Posterior vena cava (tissue), 2 donors: Measurements from ENCODE around the gene ADGRB3. TPM values are rescaled to one million over a fixed set of nuclear protein-coding genes. Genes with fewer than 3 reads are reported as not detected.
"Not testable (repeated sequence)": the region's sequence is repeated elsewhere in the genome, so short reads cannot be mapped to it uniquely, and the experiment has no call there.

Source experiments
- DNase-seq: peaks from one replicate; pipeline ENCODE4 v3.0.0-alpha.2; 2020; ENCODE audit warnings: low spot score
- intact Hi-C, 2 donors: fragments of 100-400 bp; cut with DNase I; formaldehyde crosslinking; loops; one replicate each; pipeline versions ENCODE4 v1.14.1 to v1.14.2; 2022 to 2023
- total RNA-seq, 2 donors: library from RNA; stranded (reverse); fragmentation: NEBNext Ultra II Directional; extraction: Animal tissue kit (Norgen Biotek cat#: 25700); gene quantifications; one replicate each; pipeline ENCODE4 v1.2.1, GENCODE V29; 2021
- donor health status: DM: yes; HTN: yes; CAD: no.
- donor health status: DM: yes; HTN: yes; CAD: no.

ADGRB3 gene
- total RNA-seq, 2 donors from 2014 or later = 2.0 to 5.9 TPM

DNA sequence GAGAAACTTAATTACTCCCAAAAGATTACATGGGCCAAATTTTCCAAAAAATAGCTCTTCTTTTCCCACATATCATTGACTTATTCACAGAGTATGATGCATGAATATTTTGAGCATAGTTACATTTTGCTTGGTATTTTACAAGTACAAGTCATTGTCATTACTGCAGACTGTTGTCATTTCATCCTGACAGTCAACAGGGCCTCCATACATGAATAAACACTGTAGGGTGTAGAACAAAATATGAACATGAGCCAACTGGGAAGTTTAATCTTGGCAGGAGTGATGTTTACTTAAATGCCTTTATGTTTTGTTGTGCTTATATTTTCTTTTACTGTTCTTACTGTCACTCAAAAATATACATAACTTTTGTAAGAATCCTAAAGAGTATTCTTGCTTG is 340.7 kb downstream of the ADGRB3 start:
- intact Hi-C loops = no loop called here
- no peak for DNase-seq

DNA sequence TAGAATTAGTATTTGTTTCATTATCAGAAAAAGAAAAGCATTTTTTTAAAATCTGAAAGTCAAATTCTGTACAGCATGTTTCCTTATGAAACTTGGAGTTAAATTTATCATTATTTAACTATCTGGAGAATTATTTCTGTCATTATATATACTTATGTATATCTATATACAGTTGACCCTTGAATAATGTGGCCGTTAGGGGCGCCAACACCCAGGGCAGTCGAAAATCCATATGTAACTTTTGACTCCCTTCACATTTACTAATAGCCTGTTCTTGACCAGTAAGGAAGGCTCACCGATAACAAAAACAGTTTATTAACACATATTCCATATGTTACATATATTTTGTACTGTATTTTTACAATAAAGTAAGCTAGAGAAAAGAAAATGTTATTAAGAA is 341.2 kb downstream of the ADGRB3 start:
- intact Hi-C loops = no loop called here

DNA sequence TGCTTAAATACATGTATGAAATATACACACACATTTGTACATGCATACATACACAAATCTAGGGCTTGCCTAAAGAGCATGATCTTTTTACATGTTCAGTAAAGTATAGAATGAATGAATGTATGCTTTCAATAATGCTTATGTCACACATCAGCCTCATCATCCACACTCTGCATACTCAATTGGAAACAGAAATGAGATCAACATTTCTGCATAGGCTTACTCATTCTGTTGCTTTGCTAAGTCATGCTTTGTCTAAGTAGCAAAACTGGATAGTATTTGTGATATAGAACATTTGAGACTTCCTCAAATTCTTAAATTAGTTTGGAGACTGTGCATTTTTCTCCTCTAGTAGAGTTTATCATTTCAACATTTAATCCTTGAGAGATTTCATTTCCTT is 343.3 kb downstream of the ADGRB3 start:
- intact Hi-C loops = no loop called here

More for the DNA sequence above, 341.2 kb downstream of the ADGRB3 start:
- no peak for DNase-seq

DNA sequence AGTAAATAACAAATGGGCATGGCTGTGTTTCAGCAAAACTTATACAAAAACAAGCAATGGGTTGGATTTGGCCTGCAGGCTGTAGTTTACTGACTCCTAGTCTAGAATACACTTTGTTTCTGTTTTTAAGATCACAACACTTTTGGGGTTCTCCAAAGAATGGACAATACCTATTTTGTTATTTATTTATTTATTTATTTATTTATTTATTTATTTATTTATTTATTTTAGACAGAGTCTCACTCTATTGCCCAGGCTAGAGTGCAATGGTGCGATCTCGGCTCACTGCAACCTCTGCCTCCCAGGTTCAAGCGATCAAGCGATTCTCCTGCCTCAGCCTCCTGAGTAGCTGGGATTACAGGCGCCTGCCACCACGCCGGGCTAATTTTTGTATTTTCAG is 346.6 kb downstream of the ADGRB3 start:
- DNase-seq, intact Hi-C loops: not testable (repeated sequence)

More for the DNA sequence above, 343.3 kb downstream of the ADGRB3 start:
- DNase-seq = no peak

DNA sequence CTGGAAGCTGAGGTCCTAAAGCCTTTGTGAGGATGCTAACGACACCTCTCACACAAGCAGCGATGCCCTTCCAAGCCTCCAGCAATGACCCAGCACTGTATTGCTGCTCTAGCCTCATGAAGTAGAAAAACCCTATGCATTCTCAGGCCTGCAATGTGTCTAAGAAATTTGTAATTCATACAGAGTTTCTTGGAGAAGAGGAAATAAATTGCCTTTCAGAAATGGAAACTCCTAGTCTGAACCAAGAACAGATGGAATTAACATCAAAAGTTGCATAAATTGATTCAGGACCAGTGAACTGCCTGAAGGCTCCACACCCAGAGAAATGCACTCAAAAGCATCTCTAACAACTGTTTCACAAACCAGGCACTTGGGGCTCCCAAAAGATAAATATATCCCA is 353.6 kb downstream of the ADGRB3 start:
- intact Hi-C loops = no loop called here
- DNase-seq = no peak

DNA sequence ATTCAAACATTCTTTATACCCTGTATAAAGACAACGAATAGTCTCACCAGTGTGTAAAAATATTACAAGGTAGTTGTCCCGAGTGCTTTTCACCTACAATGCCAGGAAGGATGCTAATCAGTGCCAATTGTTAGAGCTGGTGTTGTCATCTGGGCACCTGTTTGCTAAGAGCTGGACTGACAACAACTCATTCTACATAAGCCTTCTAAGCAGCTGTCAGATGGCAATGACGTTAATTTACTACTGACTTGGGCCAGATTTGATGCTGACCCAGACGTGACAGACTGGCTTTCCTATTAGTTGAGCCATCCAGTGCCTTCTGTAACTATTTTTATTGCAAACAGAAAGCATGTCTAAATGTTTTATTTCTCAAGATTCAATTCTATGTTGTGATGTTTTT is 355.2 kb downstream of the ADGRB3 start:
- DNase-seq = no peak
- intact Hi-C loops = no loop called here

DNA sequence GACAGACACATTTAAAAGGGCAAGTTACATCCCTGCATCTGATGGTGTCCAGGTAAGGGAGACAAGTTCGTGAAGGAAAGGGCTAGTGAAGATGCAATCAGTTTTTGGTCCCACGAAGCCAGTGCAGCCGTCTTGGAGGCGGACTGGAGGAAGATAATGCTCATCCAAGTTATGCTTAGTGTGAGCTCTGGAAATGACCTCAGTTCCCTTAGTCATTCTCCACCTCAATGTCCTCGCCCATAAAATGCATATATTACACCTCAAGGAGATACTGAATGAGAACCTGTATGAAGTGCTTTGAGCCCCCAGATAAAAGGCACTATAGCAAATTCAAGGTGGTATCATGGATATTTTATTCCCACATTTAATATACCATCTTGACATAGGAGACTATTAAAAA is 358.8 kb downstream of the ADGRB3 start:
- intact Hi-C loops = no loop called here

DNA sequence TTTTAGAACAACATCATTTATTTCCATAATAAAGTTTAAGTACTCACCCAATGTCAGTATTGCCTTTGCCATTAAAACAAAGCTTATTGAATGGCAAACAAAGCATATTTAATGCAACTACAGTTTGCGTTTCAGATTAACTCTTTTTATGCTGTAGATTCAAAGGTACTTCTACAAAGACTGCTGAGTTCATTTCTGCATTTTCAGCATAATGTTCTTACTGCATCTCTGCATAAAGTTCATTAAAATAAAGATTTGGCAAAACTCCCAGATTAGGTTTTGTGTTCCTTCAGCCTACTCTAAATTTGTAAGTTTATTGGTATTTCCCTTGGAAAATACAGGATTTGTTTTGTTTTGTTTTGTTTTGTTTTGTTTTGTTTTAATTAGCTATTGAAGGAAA is 359.4 kb downstream of the ADGRB3 start:
- DNase-seq = no peak
- intact Hi-C loops = no loop called here

More for the DNA sequence above, 358.8 kb downstream of the ADGRB3 start:
- DNase-seq = no peak

DNA sequence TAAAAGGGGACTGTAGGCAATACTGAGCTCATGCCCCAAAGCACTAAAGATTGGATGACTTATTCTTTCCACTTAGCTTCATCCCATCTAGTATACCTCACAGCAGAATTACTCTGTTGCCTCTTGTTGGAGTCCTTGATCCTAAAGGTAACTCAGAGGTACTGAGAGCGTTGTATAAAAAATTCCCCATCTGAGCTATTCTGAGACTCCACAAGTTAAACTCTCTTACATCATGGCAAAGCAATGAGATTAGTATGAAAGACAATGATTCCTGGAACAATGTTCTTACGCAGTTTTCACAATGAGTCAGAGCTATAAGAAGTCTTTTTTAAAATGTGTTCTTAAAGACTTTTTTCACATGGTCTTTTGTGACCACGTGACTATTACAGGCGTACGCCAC is 370.1 kb downstream of the ADGRB3 start:
- intact Hi-C loops = no loop called here
- DNase-seq = no peak

DNA sequence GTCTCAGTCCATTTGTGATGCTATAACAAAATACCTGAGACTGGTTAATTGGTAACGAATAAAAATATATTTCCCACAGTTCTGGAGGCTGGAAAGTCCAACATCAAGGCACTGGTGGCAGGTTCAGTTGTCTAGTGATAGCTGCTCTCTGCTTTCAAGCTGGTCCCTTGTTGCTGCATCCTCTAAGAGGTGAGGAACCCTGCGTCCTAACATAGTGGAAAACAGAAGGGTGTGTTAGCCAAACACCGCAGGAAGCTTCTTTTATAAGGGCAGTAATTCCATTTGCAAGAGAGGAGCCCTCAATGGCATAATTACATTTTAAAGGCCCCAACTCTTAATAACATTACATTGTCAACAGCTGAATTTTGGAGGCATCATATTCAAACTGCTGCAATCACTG is 372.7 kb downstream of the ADGRB3 start:
- no peak for DNase-seq
- intact Hi-C loops = no loop called here

DNA sequence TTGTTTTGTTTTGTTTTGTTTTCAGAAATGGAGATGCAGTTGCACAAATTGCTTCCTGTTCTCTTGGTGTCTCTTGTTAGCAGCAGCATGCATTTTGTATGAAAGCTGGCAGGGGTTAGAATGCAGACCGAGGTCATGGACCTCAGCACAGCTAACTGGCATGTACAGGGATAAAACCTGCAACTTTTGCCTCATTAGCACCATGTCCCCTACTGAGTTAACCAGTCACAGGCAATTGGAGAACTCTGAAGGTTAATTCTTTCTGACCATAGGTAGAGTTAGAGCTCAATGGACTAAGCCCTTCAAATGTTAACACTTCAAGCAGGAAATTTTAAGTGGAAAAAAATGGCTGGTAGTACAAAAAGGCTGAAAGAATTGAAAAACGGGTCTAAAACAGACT is 377.1 kb downstream of the ADGRB3 start:
- no peak for DNase-seq
- intact Hi-C loops = no loop called here

DNA sequence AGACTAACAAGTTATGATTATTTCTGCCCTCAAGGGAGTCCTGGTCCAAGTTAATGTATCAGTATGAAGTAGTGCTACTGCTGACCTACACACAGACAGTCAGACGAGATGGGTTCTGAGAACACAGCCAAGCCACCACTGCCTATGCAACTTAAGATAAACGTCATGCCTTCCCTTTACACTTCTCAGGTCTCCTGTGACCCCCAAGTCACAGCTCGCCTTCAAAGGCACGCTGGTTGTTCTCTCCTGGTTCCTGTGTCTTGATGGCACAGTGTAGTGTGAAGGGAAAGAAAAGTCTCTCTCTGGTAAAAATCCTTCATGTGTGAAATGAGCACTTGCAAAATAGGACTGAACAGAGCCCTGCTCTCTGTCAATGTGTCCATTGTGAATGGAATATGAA is 377.8 kb downstream of the ADGRB3 start:
- intact Hi-C loops = no loop called here

DNA sequence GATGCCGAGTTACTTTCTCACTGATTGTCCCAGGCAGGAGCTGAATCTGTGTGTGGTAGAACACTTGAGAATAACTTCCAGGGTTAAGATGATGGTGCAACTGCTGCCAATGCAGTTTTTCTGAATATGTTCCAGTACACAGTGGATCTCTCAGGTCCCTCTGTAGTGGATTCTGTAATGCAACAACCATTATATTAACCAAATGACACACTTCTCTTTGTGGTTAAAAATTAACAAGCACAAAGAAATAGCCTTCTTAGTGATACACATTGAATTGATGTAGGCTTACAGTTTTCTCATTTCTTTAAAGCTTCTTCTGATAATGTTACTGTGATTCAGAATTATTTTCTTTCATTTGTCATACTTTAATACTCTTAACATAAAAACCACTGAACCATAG is 383.8 kb downstream of the ADGRB3 start:
- no peak for DNase-seq
- intact Hi-C loops = no loop called here

More for the DNA sequence above, 377.8 kb downstream of the ADGRB3 start:
- no peak for DNase-seq

DNA sequence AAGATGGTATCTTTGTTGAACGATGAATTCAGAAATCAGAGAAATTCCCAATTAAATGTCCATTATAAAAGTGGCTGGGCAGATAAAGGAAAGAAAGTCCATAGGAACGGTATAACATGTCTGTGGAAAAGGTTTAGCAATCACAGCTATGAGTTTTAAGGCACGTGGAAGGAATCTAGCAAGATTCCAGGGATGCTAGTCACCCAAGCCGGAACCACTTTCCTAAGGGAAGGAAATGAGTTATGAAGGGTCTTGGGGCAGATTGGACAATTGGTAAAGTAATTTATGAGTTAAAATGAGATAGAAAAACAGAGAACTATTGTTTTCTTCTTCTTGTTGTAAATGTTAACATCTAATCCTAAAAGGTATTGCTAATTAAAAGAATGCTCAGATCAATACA is 384.8 kb downstream of the ADGRB3 start:
- intact Hi-C loops = no loop called here
- no peak for DNase-seq

DNA sequence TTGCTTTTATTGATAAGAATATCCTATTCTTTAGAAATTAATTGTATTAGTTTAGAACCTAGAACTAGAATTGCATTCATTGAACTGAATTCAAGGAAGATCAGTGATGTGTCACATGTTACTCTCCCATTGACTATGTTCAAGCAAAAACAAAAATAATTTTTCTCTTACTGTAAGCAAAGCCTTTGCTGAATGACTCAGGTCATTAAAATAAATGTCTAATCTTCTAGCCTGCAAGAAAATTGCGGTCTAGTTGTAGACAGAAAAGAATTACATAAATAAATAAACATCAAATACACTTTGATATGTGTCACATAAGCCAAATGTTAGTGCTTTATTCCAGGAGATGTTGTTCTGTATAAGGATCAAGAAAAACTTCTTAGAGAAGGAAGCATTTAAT is 387.9 kb downstream of the ADGRB3 start:
- intact Hi-C loops = no loop called here
- no peak for DNase-seq

DNA sequence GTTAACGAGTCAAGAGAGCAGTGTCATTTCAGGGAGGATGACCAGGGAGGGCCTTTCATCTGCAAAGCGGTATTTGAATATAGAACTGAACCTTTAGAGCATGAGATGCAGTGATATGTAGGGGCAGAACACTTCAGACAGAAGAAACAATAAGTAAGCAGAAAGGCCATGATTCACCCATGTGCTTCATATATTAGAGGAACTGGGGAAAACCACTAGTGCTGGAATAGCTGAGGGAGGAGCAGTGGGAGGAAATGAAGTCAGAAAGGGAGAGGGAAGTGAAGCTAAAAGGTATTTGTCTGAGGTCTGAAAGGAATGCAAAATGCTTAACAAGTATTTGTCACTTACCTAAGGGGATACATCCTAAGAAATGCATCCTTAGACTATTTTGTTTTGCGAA is 391.2 kb downstream of the ADGRB3 start:
- no peak for DNase-seq
- intact Hi-C loops = no loop called here

DNA sequence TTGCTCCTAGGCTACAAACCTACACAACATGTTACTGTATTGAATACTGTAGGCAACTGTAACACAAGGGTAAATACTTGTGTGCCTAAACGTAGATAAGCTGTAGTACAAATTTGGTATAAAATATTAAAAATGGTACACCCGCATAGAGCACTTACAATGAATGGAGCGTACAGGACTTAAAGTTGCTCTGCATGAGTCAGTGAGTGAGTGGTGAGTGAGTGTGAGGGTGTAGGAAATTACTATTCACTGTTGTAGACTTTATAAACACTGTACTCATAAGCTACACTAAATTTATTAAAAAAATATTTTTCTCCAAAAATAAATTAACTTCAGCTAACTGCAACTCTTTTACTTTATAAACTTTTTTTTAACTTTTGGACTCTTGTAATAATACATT is 391.6 kb downstream of the ADGRB3 start:
- DNase-seq = no peak
- intact Hi-C loops = no loop called here

DNA sequence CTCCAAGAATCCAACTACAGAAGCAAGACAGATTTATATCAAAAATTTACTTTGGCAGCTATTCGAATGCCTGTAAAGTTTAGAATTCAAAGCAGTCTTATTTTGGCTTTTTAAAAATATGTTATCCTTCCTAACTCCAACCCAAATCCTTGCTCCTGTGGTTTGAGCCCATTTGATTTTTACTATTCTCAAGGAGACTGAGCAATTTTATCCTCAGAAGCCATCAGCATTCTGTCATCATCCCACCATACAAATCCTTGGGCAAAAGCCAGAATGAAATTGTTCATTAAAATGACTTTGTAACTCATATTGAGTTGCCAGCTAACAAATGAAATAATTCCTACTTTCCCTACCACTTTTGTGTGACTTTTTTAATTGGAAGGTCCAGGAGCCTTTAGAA is 392.8 kb downstream of the ADGRB3 start:
- DNase-seq = no peak
- intact Hi-C loops = no loop called here

DNA sequence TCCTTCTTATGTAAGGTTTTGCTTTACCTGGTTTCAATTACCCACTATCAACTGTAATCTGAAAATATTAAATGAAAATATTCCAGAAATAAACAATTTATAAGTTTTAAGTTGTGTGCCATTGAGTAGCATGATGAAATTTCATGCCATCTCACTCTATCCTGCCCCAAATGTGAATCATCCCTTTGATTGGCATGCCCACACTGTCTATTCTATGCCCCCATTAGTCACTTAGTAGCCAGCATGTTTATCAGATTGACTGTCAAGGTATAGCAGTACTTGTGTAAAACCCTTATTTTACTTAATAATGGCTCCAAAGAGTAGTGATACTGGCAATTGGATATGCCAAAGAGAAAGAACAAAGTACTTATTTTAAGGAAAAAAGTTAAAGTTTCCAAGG is 403.8 kb downstream of the ADGRB3 start:
- intact Hi-C loops = no loop called here
- DNase-seq = no peak

DNA sequence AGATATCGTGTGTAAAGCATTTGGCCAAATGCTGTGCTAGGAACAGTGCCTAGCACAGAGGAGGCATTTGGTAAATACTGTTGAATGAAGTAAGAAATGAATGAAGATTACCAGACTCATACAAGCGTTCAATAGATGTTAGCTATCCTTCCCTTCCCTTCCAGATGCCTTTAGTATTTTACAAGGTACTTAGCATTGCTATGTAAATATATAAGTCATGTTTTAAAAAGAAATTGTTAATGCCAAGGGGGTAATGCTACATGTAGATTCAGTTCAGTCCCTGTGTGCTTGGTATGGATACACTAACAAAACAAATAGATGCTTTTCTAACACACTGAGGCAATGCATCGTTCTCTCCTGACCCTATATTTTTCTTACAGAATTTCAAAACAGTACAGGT is 407.2 kb downstream of the ADGRB3 start:
- intact Hi-C loops = no loop called here
- no peak for DNase-seq

DNA sequence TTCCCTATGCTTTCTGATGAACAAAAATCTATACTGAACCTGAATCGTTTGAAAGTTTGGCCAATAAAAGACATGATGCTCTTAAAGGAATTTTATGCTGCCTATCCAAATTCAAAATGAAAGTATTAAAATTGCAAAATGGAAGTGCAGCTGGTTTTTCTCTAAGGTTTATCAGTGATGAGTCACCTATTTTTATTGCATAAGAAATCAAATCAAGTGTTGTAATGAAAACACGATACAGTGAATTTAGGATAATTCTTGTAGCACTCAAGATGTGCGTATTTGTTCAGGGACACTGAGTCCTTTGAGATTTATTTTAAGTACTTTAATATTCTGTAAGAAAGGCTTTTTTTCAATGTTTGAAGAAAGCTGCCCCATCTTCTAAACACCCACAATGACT is 409.5 kb downstream of the ADGRB3 start:
- intact Hi-C loops = no loop called here
- DNase-seq = no peak

DNA sequence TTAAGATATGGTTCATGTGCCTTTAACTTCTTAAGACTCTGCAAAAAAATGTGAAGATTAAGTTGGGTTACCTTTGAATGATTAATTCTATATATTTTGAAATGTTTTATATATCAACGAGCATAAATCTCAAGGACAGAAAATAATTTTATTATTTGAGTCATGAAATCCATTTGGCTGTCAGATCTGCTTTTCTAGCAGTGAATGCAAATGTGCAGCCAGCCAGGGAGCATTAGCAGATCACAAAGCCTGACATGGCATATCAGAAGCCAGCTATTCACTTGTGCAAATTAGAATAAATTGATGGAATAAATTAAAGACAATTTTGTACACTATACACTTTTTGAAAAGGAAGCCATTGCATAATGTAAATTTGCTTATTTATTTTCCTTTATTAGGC is 424.3 kb downstream of the ADGRB3 start:
- intact Hi-C loops = no loop called here
- no peak for DNase-seq
